PFSK-1 (cell line): ENCODE measurements around the gene SH3GL1.

Experiments
- FOXP2 ChIP-seq: optimal IDR thresholded peaks from 2 replicates; pipeline ENCODE3; 2011; ENCODE audit warnings: borderline replicate concordance, control low read depth, inconsistent platforms; ENCODE audit not compliant: insufficient read depth; ENCODE audit errors: extremely low read length, extremely low read depth
- POLR2AphosphoS5 ChIP-seq: IDR thresholded peaks from 2 replicates; pipeline ENCODE4 v1.6.1; 2012; ENCODE audit warnings: low read depth, mild to moderate bottlenecking, control low read depth, low read length, moderate library complexity
- REST ChIP-seq, 2 experiments: IDR thresholded peaks; 2 replicates each; pipeline versions ENCODE4 v1.6.1 to v1.8.0; 2011 to 2012; ENCODE audit warnings: low read depth in 2 of 2, low read length in 2 of 2, control low read depth in 1 of 2, inconsistent platforms in 1 of 2, mild to moderate bottlenecking in 1 of 2, moderate library complexity in 1 of 2; ENCODE audit not compliant: insufficient read depth in 1 of 2
- SIN3A ChIP-seq: IDR thresholded peaks from 2 replicates; pipeline ENCODE4 v1.6.1; 2012; ENCODE audit warnings: mild to moderate bottlenecking, low read length, moderate library complexity, borderline replicate concordance; ENCODE audit not compliant: insufficient read depth
- TAF1 ChIP-seq: IDR thresholded peaks from 2 replicates; pipeline ENCODE4 v1.6.1; 2012; ENCODE audit warnings: low read length, control low read depth, borderline replicate concordance; ENCODE audit not compliant: insufficient read depth

The SH3GL1 gene

GRCh38 chr19:4318460-4318859 lies 81.9 kb downstream of the SH3GL1 start:
- no peak for TF ChIP-seq FOXP2

GRCh38 chr19:4316956-4317355 lies 83.4 kb downstream of the SH3GL1 start:
- TF ChIP-seq REST (IDR thresholded peaks at IDR 0.05; ENCODE audit: insufficient read depth in 1 of 2, low read depth in 2 of 2, low read length in 2 of 2) (no peak), POLR2AphosphoS5 (no peak), SIN3A (no peak), TAF1 (no peak), FOXP2 (no peak)

- TF ChIP-seq FOXP2 (no peak), TAF1 (no peak), POLR2AphosphoS5 (no peak), SIN3A (no peak), REST (IDR thresholded peaks at IDR 0.05; ENCODE audit: insufficient read depth in 1 of 2, low read depth in 2 of 2, low read length in 2 of 2) (no peak)
Observed at GRCh38 chr19:4313847-4314490, 86.4 kb downstream of the SH3GL1 start.
